GM18508 (cell line): ENCODE measurements around the gene PIK3CG.
"Not testable (repeated sequence)": the region's sequence is repeated elsewhere in the genome, so short reads cannot be mapped to it uniquely, and the experiment has no call there.

Experiments
- ATAC-seq: cut with Tn5 transposase; IDR thresholded peaks from one replicate; pipeline ENCODE4 v1.9.1; 2021; ENCODE audit warnings: moderate number of reproducible peaks; ENCODE audit not compliant: insufficient read depth, unreplicated experiment

The PIK3CG gene

DNA sequence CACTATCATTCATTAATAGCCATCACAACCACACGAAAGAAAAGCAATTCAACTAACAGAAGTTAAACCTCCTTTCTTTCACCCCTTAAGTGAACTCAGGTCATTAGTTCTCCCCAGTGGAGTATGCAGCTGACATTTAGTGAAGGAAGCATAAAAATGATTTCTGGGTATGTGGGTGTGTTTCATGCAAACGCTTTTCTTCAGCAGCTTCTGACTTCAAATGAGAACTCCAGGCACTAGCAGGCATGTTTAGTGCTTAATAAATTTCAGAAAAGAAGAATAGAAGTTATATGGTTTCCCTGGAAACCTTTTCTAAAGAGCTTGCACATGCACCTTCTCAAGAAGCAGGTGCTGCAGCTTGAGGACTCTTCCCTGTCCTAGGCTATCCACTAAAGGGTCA lies 62.5 kb downstream of the PIK3CG start:
- ATAC-seq = no peak

DNA sequence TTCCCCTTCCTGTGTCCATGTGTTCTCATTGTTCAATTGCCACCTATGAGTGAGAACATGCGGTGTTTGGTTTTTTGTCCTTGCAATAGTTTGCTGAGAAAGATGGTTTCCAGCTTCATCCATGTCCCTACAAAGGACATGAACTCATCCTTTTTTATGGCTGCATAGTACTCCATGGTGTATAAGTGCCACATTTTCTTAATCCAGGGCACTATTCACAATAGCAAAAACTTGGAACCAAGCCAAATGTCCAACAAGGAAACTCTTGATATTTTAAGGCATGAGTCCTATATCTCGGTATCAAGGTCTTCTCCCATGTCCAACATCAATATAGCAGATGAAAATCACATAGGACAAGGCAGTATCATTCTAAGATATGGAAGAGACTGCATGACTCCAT lies 64.5 kb downstream of the PIK3CG start:
- ATAC-seq = not testable (repeated sequence)

GRCh38 chr7:106936236-106936635 lies 71.2 kb downstream of the PIK3CG start:
- no peak for ATAC-seq

GRCh38 chr7:106938122-106938521 lies 73.0 kb downstream of the PIK3CG start:
- ATAC-seq = not testable (repeated sequence)

DNA sequence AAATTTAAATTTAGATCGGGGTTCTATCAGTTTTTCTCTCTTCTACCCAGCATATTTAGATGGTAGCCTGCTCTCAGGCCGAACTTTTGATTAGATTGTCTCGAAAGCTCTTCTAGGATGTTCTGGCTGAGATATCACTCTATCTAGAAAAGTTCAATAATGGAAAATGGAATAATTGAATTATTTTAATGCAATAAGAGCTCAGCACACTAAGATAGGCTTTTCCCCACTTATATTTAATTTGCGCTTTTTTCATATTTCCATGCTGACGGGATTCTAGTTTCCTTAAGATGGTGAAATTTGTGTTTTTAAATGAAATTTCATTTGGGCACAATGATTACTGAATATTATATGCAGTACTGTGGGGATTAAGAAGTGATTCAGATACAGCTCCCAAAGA lies 73.7 kb downstream of the PIK3CG start:
- no peak for ATAC-seq

GRCh38 chr7:106944035-106944665 lies 79.1 kb downstream of the PIK3CG start:
- no peak for ATAC-seq

DNA sequence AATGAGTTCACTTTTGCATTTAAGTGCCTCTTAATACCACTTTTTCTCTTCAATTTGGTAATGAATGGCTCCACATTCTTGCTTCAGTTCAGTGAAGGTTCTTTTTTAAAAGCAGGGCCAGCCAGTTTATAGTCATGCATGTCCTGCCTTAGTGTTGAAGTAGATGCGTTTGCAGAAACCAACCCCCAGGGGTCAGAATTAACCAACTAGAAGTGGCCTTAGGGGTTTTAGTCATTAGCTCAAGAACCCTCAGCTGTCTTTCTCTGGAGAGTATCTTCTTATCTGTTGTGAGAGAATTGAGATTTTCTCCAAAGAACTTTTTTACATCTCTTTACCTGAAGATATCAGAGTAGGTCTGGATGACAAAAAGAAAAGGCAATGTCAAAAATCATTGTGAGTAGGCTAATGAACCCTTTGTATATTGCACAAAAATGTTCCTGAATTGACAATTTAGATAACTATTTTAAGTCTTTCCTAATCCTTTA lies 82.2 kb downstream of the PIK3CG start:
- no peak for ATAC-seq

DNA sequence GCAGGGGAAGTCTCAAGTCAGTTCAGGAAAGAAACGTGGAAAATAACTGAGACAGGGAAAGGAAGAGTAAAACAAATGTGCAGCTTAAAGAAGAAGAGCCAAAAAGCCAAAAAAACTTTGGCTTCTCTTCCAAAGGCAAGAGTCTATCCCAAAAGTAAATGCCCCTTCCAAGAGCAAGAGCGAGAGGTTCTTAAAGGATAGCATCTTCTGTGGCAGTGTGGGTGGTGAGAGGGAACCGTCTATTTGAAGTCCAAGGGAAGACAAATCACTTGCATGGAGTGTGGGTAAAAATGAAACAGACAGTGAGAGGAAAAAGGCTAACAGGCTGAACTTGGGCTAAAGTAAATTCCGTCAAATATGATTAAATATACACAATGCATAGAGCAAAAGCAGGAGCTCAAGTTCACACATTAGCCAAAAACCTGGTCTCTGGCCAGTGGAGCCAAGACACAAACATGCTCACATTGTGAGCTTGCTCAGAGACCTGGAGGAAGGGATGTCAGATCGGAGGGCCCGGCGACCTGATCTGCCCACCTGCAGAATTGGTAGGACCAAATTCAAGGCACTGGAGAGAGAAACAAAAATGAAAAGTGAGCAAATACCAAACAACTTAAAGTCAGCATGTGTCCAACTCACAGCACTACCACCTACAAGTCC lies 87.0 kb downstream of the PIK3CG start:
- ATAC-seq = no peak

DNA sequence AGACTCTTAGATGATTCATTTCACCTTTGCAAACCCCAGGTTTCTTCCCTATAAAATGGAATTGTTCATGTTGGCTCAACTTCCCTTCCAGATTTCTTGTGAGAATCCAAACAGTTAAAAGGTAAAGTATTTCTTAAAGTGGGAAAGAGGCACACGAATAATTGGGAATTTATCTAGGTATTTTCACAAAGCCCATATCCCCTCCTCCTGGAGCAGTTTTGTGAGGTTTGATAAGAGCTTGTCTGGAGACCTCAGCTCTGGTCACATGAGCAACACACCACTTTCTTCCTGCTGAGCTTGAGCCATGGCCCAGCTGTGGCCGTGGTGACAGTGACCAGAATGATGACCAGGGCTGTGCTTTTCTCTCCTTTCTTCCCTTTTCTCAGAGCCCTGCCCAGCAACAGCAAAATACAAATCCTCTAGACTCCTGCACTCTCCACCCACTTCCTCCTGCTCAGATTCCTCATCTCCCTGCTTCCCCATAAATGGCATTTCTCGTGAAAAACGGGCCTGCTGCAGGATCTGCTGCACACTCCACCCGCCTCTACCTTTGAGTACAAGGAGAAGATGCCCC lies 87.7 kb downstream of the PIK3CG start:
- ATAC-seq = no peak

DNA sequence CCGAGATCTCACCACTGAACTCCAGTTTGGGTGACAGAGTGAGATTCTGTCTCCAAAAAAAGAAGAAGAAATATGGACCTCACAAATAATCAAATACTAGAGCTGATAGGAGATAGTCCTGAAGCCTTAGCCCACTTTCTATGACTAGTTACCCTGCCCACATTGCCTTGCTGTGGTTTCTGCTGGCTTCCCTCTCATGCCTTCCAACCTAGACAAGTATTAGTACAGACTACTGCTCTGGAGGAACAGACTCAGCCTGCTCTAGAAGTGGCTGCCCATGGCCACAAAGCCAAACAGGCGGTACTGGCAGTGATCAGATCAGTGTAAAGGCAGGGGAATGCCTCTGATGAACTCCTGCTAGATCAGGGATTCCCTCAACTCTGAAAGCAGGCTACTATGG lies 89.8 kb downstream of the PIK3CG start:
- no peak for ATAC-seq

DNA sequence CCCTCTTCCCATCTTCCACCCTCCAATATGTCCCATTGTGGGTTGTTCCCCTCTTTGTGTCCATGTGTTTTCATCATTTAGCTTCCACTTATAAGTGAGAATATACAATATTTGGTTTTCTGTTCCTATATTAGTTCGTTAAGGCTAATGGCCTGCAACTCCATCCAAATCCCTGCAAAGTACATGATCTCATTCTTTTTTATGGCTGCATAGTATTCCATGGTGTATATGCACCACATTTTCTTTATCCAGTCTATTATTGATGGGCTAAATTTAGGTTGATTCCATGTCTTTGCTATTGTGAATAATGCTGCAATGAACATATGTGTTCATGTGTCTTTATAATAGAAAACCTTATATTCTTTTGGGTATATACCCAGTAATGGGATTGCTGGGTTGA lies 90.8 kb downstream of the PIK3CG start:
- not testable (repeated sequence) for ATAC-seq
